ENCODE results near the gene MSL3B.

Gene MSL3B

DNA sequence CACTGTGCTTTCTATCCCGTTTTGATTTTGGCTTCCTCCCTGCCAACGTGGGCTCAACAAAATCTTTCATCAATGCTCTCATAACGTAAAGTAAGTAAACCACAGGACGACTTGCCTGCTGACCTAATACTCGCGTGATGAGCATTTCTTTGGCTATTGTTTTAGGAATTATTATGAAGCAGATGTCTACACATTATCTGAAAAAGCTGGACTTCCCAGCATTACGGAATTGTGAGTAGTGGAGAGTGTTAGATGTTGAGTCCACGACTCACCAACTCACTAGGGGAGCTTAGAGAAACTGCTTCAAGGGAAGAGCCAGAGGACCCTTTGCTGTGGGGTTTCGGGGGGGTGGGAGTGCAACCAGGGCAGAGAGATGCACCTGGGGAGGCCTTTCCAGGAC, 35.8 kb downstream of the MSL3B start:
- ChIA-PET CTCF (interaction anchor here (1.0 to 1.8 kb wide), 2 partner anchors 25 to 428 kb away, joined by 3 to 5 read pairs; no protein-coding TSS in a partner anchor), POLR2A (no interaction called here), RAD21 (ENCODE audit: low non-redundant PET in 1 of 2, low total read pairs in 2 of 2, uncharacterized antibody in 2 of 2, unreplicated experiment in 2 of 2) (no interaction called here)
- intact Hi-C loops (cut with micrococcal nuclease): loop anchor here (10.0 kb wide), 1 partner anchor 348 kb away; no protein-coding TSS in a partner anchor
- H3K4me1 ChIP-seq (ENCODE audit: control insufficient read depth in 1 of 2, insufficient read depth in 2 of 2, low read length in 2 of 2): no peaks in the 10 kb centered on the region
- H3K4me3 ChIP-seq (replicated peaks in 1 of 2; ENCODE audit: low read depth in 1 of 2, low read length in 2 of 2): no peak overlapping the region
- no TSS peak for BruUV-seq (replicated peaks)
- H3K9ac ChIP-seq (ENCODE audit: low read length): no peak overlapping the region
- ATAC-seq (0 out of 2 replicates have a peak, but pooled peaks have one; percentile 8), DNase-seq (ENCODE audit: low read depth, low spot score) (no peak)
- no peak for TF ChIP-seq SRF (IDR thresholded peaks at IDR 0.05; ENCODE audit: low read depth)
- H3K4me2 ChIP-seq (ENCODE audit: low read length): no peak overlapping the region
- no peaks in the 10 kb centered on the region for H3K9me2 ChIP-seq (ENCODE audit: insufficient read depth)
- peaks cover 23 to 26% of the 10 kb centered on the region in 2 experiments for H3K36me3 ChIP-seq (ENCODE audit: control insufficient read depth in 1 of 2, insufficient read depth in 2 of 2, low read length in 2 of 2)
- H3K79me2 ChIP-seq (ENCODE audit: insufficient read depth, low read length): peaks cover 32% of the 10 kb centered on the region
- no peaks in the 10 kb centered on the region for H3K9me3 ChIP-seq (ENCODE audit: control insufficient read depth in 1 of 2, insufficient read depth in 1 of 2, low read depth in 1 of 2, low read length in 2 of 2)
- H4K20me1 ChIP-seq (ENCODE audit: insufficient read depth): peaks cover 2% of the 10 kb centered on the region; the same call in 1 of the 2 replicates
- H2AFZ ChIP-seq (ENCODE audit: low read depth, low read length, poor library complexity, severe bottlenecking): no peak overlapping the region
- no peaks in the 10 kb centered on the region for H3K27me3 ChIP-seq (ENCODE audit: insufficient read depth, low read length)
- no peak overlapping the region for H3K27ac ChIP-seq (ENCODE audit: low read depth, low read length)

GRCh38 chr2:233831861-233832260, 36.3 kb downstream of the MSL3B start:
- ChIA-PET POLR2A (no interaction called here), RAD21 (ENCODE audit: low non-redundant PET in 1 of 2, low total read pairs in 2 of 2, uncharacterized antibody in 2 of 2, unreplicated experiment in 2 of 2) (no interaction called here), CTCF (interaction anchor here (1.0 to 1.8 kb wide), 2 partner anchors 26 to 428 kb away, joined by 3 to 5 read pairs; no protein-coding TSS in a partner anchor)
- Histone ChIP-seq H3K27me3 (ENCODE audit: insufficient read depth, low read length) (no peaks in the 10 kb centered on the region), H2AFZ (ENCODE audit: low read depth, low read length, poor library complexity, severe bottlenecking) (no peak overlapping the region), H3K4me2 (ENCODE audit: low read length) (no peak overlapping the region), H4K20me1 (ENCODE audit: insufficient read depth) (no peaks in the 10 kb centered on the region; the same call in 1 of the 2 replicates), H3K9me2 (ENCODE audit: insufficient read depth) (no peaks in the 10 kb centered on the region), H3K36me3 (ENCODE audit: control insufficient read depth in 1 of 2, insufficient read depth in 2 of 2, low read length in 2 of 2) (peaks cover 21 to 22% of the 10 kb centered on the region in 2 experiments), H3K79me2 (ENCODE audit: insufficient read depth, low read length) (peaks cover 27% of the 10 kb centered on the region), H3K9me3 (ENCODE audit: control insufficient read depth in 1 of 2, insufficient read depth in 1 of 2, low read depth in 1 of 2, low read length in 2 of 2) (no peaks in the 10 kb centered on the region), H3K9ac (ENCODE audit: low read length) (no peak overlapping the region), H3K4me3 (replicated peaks in 1 of 2; ENCODE audit: low read depth in 1 of 2, low read length in 2 of 2) (no peak overlapping the region), H3K4me1 (ENCODE audit: control insufficient read depth in 1 of 2, insufficient read depth in 2 of 2, low read length in 2 of 2) (no peaks in the 10 kb centered on the region), H3K27ac (ENCODE audit: low read depth, low read length) (no peak overlapping the region)
- no peak for ATAC-seq
- intact Hi-C loops (cut with micrococcal nuclease): loop anchor here (10.0 kb wide), 1 partner anchor 347 kb away; no protein-coding TSS in a partner anchor
- no TSS peak for BruUV-seq (replicated peaks)
- DNase-seq (ENCODE audit: low read depth, low spot score): no peak
- TF ChIP-seq ZFX (IDR thresholded peaks at IDR 0.05) (no peak), ZNF274 (IDR thresholded peaks at IDR 0.05; ENCODE audit: low read depth, low read length) (no peak), MAX (IDR thresholded peaks at IDR 0.05) (no peak), EGR1 (IDR thresholded peaks at IDR 0.05; ENCODE audit: low read depth) (no peak), YY1 (IDR thresholded peaks at IDR 0.05; ENCODE audit: extremely low read depth, insufficient replicate concordance, low read depth, low read length) (no peak), EZH2phosphoT487 (IDR thresholded peaks at IDR 0.05; ENCODE audit: borderline replicate concordance) (no peak), SRF (IDR thresholded peaks at IDR 0.05; ENCODE audit: low read depth) (no peak), SP1 (IDR thresholded peaks at IDR 0.05; ENCODE audit: low read depth) (no peak), EZH2 (IDR thresholded peaks at IDR 0.05) (no peak), SIN3A (IDR thresholded peaks at IDR 0.05; ENCODE audit: low read depth) (no peak), POLR2A (IDR thresholded peaks at IDR 0.05; ENCODE audit: borderline replicate concordance, extremely low read depth, insufficient read depth, insufficient read length) (no peak), ELF1 (IDR thresholded peaks at IDR 0.05; ENCODE audit: borderline replicate concordance, low read depth) (no peak), POLR2AphosphoS5 (IDR thresholded peaks at IDR 0.05; ENCODE audit: low read depth, low read length) (no peak), REST (IDR thresholded peaks at IDR 0.05; ENCODE audit: low read depth) (no peak)
- TF ChIP-seq, protein P1, sequence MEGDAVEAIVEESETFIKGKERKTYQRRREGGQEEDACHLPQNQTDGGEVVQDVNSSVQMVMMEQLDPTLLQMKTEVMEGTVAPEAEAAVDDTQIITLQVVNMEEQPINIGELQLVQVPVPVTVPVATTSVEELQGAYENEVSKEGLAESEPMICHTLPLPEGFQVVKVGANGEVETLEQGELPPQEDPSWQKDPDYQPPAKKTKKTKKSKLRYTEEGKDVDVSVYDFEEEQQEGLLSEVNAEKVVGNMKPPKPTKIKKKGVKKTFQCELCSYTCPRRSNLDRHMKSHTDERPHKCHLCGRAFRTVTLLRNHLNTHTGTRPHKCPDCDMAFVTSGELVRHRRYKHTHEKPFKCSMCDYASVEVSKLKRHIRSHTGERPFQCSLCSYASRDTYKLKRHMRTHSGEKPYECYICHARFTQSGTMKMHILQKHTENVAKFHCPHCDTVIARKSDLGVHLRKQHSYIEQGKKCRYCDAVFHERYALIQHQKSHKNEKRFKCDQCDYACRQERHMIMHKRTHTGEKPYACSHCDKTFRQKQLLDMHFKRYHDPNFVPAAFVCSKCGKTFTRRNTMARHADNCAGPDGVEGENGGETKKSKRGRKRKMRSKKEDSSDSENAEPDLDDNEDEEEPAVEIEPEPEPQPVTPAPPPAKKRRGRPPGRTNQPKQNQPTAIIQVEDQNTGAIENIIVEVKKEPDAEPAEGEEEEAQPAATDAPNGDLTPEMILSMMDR (IDR thresholded peaks at IDR 0.05 in 2 of 3, conservative IDR thresholded peaks at IDR 0.05 in 1 of 3; ENCODE audit: borderline replicate concordance in 1 of 3, insufficient read depth in 1 of 3, low read depth in 2 of 3, low read length in 2 of 3): no peak
- TF ChIP-seq, protein P2, sequence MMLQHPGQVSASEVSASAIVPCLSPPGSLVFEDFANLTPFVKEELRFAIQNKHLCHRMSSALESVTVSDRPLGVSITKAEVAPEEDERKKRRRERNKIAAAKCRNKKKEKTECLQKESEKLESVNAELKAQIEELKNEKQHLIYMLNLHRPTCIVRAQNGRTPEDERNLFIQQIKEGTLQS (IDR thresholded peaks at IDR 0.05): no peak

All from HCT116 (cell line).